ENCODE measurements around the gene ABCE1.

GRCh38 chr4:145061318-145061920, 36.7 kb upstream of the ABCE1 start:
- TF ChIP-seq POLR2A (IDR thresholded peaks at IDR 0.05) (no peak), CTCF (IDR thresholded peaks at IDR 0.05) (peak in 2 of 3 experiments; percentile 26 to 57)

All from testis (tissue), 2 donors.